Osteoblast (primary cell): ENCODE results near the gene PPRC1. TPM values are rescaled to one million over a fixed set of nuclear protein-coding genes. Genes with fewer than 3 reads are reported as not detected.

Experiments used
- DNase-seq: peaks from one replicate; pipeline ENCODE4 v3.0.0; 2011; ENCODE audit warnings: low spot score, mixed read lengths; ENCODE audit not compliant: insufficient read length; ENCODE audit errors: missing footprints
- H2AFZ ChIP-seq: 2 replicates; pipeline ENCODE4 v1.6.0; 2011; ENCODE audit warnings: mild to moderate bottlenecking, low read length
- H3K27ac ChIP-seq: 2 replicates; pipeline ENCODE4 v1.5.1; 2011; ENCODE audit warnings: mild to moderate bottlenecking, low read depth, low read length, moderate library complexity
- H3K27me3 ChIP-seq: 2 replicates; pipeline ENCODE4 v1.6.0; 2012; ENCODE audit warnings: mild to moderate bottlenecking, control low read depth, inconsistent platforms, low read length, moderate library complexity; ENCODE audit not compliant: insufficient read depth
- H3K36me3 ChIP-seq: 2 replicates; pipeline ENCODE4 v1.5.1; 2011; ENCODE audit warnings: mild to moderate bottlenecking, low read length, control low read depth, moderate library complexity; ENCODE audit not compliant: insufficient read depth
- H3K4me1 ChIP-seq: 2 replicates; pipeline ENCODE4 v1.5.1; 2011; ENCODE audit warnings: mild to moderate bottlenecking, low read length, control low read depth, moderate library complexity; ENCODE audit not compliant: insufficient read depth
- H3K4me2 ChIP-seq: 2 replicates; pipeline ENCODE4 v1.6.0; 2011; ENCODE audit warnings: mild to moderate bottlenecking, low read length; ENCODE audit not compliant: insufficient read depth
- H3K4me3 ChIP-seq: fragments of 200-600 bp; sonication (generic); 3 replicates; pipeline ENCODE4 v1.5.1; 2012; ENCODE audit warnings: mild to moderate bottlenecking, low read length, inconsistent platforms; ENCODE audit not compliant: insufficient read depth
- H3K79me2 ChIP-seq: 2 replicates; pipeline ENCODE4 v1.6.0; 2012; ENCODE audit warnings: mild to moderate bottlenecking, low read length, control low read depth, inconsistent platforms; ENCODE audit not compliant: insufficient read depth
- H3K9me3 ChIP-seq: 2 replicates; pipeline ENCODE4 v1.5.1; 2011; ENCODE audit warnings: low read depth, low read length, control low read depth
- H4K20me1 ChIP-seq: 2 replicates; pipeline ENCODE4 v1.6.0; 2012; ENCODE audit warnings: mild to moderate bottlenecking, low read length, control low read depth; ENCODE audit not compliant: insufficient read depth
- total RNA-seq: library from RNA; depleted of rRNA; stranded (reverse); fragments of >200 nt; gene quantifications from 2 replicates; pipeline ENCODE4 v1.2.3, GENCODE V29; 2012
- TF ChIP-seq, protein P1 (sequence below): IDR thresholded peaks from 2 replicates; pipeline ENCODE4 v1.5.1; 2011; ENCODE audit warnings: mild to moderate bottlenecking, low read depth, low read length, moderate library complexity; ENCODE audit errors: extremely low read depth

PPRC1 gene
- total RNA-seq, 1 donor, result 17.7 TPM

DNA sequence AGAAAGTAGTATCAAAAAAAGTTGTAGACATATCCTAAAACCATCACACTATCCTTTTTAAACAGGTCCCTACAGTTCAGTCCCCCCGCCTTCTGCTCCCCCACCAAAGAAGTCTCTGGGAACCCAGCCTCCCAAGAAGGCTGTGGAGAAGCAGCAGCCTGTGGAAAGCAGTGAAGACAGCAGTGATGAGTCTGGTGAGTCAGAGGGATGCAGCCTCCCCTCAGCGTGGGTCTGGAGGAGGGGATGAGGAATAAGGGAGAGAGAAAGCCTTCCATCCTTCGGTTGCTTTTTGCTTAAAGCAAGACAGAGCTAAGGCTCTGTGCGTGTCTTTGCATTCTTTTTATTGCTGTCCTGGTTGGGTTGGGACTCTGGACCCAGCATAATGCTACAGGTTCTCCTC is 27.0 kb downstream of the PPRC1 start:
- Histone ChIP-seq H3K27ac (no peak overlapping the region), H3K36me3 (peaks cover 81% of the 10 kb centered on the region), H2AFZ (no peak overlapping the region), H3K4me3 (no peak overlapping the region), H3K79me2 (peaks cover 33% of the 10 kb centered on the region), H3K4me1 (peaks cover 9% of the 10 kb centered on the region), H3K4me2 (no peak overlapping the region), H4K20me1 (peaks cover 43% of the 10 kb centered on the region), H3K27me3 (no peaks in the 10 kb centered on the region), H3K9me3 (no peaks in the 10 kb centered on the region)
- TF ChIP-seq, protein P1, sequence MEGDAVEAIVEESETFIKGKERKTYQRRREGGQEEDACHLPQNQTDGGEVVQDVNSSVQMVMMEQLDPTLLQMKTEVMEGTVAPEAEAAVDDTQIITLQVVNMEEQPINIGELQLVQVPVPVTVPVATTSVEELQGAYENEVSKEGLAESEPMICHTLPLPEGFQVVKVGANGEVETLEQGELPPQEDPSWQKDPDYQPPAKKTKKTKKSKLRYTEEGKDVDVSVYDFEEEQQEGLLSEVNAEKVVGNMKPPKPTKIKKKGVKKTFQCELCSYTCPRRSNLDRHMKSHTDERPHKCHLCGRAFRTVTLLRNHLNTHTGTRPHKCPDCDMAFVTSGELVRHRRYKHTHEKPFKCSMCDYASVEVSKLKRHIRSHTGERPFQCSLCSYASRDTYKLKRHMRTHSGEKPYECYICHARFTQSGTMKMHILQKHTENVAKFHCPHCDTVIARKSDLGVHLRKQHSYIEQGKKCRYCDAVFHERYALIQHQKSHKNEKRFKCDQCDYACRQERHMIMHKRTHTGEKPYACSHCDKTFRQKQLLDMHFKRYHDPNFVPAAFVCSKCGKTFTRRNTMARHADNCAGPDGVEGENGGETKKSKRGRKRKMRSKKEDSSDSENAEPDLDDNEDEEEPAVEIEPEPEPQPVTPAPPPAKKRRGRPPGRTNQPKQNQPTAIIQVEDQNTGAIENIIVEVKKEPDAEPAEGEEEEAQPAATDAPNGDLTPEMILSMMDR, result no peak
- no peak for DNase-seq

DNA sequence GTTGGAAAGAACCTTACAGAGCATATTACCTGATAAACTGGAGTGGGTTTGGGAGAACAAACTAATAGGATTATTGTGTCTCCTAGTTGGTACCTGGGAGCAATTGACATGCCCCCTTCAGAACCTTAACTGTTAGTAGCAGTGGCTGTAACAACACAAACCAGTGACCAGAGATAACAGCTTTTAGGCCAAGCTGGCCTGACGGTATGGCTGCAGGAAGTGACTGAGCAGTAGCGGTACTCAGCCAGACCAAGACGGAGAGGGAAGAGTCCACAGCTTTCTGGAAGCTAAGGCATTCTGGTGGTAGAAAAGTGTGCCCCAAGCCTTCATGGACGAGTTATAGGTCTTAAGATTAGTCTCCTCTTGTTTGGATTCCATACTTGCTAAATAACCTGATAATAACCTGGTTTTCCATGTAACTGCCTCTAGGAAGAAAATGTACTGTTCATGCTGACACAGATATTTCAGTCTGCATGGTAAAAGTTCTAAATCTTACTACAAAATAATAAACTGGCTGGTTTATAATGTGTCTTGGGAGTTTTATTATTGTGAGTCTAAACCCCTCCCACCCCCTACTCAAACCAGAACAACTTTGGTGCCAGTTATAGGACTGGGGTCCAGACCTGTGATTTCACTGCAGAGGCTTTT is 30.6 kb downstream of the PPRC1 start:
- Histone ChIP-seq H2AFZ (no peak overlapping the region), H3K27ac (no peak overlapping the region), H3K27me3 (no peaks in the 10 kb centered on the region), H4K20me1 (peaks cover 23% of the 10 kb centered on the region), H3K79me2 (no peaks in the 10 kb centered on the region), H3K36me3 (peaks cover 55% of the 10 kb centered on the region), H3K4me3 (no peak overlapping the region), H3K4me1 (peaks cover 9% of the 10 kb centered on the region), H3K9me3 (no peaks in the 10 kb centered on the region), H3K4me2 (no peak overlapping the region)
- DNase-seq, result no peak
- TF ChIP-seq, protein P1, result no peak

DNA sequence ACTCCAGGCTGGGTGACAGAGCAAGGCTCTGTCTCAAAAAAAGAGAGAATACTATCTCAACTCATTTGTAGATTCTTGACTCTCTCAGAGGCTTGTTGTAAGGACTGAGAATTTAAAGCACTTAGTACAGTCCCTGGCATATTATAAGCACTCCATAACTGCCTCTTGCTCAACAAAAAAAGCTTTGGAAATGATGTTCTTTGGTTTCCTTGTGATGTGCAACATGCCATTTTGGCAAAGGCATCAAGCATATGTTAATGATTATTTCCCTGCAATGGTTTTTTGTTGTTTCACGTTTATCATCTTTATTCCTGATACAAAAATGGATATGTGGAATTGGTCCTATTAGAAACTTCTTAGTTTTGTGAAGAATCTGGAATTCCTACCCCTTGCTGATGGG is 35.0 kb downstream of the PPRC1 start:
- H3K36me3 ChIP-seq, result peaks cover 11% of the 10 kb centered on the region
- no peak overlapping the region for H3K4me3 ChIP-seq
- peaks cover 6% of the 10 kb centered on the region for H4K20me1 ChIP-seq
- no peaks in the 10 kb centered on the region for H3K9me3 ChIP-seq
- TF ChIP-seq, protein P1, result no peak
- H3K4me2 ChIP-seq, result no peak overlapping the region
- H3K27ac ChIP-seq, result no peak overlapping the region
- H3K4me1 ChIP-seq, result peaks cover 3% of the 10 kb centered on the region
- H3K79me2 ChIP-seq, result no peaks in the 10 kb centered on the region
- DNase-seq, result no peak
- no peak overlapping the region for H2AFZ ChIP-seq
- H3K27me3 ChIP-seq, result no peaks in the 10 kb centered on the region

DNA sequence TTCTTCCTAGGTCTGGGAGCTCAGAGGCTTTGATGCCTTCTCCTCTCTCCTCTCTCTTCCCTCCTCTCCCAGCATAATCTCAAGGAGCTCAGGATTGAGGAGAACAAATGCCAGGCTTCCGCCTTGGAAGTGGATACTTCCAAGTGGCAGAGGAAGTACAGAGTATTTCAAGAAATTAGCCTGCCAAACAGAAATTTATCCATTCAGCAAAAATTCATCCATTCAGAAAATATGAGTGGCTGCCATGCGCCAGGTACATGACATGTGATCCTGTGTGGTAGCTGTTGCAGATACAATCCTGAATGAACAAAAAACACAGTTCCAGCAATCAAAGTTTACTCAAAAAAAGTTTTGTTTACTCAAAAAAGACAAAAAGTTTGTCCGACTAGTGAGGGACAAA is 37.8 kb downstream of the PPRC1 start:
- Histone ChIP-seq H3K79me2 (no peaks in the 10 kb centered on the region), H2AFZ (no peak overlapping the region), H3K27ac (no peak overlapping the region), H3K9me3 (no peaks in the 10 kb centered on the region), H3K36me3 (no peaks in the 10 kb centered on the region), H3K4me1 (peaks cover 7% of the 10 kb centered on the region), H3K4me2 (no peak overlapping the region), H3K4me3 (no peak overlapping the region), H4K20me1 (no peaks in the 10 kb centered on the region), H3K27me3 (no peaks in the 10 kb centered on the region)
- no peak for DNase-seq
- TF ChIP-seq, protein P1, result no peak
